NT2/D1 (cell line): ENCODE results near the gene CEP104.

Experiments used
- SUZ12 ChIP-seq: IDR thresholded peaks from 2 replicates; pipeline ENCODE4 v1.6.1; 2011; ENCODE audit not compliant: insufficient read length, insufficient read depth; ENCODE audit errors: extremely low read depth
- YY1 ChIP-seq: IDR thresholded peaks from 2 replicates; pipeline ENCODE4 v1.6.1; 2011; ENCODE audit not compliant: insufficient read length, insufficient read depth
- ZNF274 ChIP-seq: IDR thresholded peaks from 2 replicates; pipeline ENCODE4 v1.6.1; 2011; ENCODE audit warnings: mild to moderate bottlenecking, low read depth, low read length

DNA sequence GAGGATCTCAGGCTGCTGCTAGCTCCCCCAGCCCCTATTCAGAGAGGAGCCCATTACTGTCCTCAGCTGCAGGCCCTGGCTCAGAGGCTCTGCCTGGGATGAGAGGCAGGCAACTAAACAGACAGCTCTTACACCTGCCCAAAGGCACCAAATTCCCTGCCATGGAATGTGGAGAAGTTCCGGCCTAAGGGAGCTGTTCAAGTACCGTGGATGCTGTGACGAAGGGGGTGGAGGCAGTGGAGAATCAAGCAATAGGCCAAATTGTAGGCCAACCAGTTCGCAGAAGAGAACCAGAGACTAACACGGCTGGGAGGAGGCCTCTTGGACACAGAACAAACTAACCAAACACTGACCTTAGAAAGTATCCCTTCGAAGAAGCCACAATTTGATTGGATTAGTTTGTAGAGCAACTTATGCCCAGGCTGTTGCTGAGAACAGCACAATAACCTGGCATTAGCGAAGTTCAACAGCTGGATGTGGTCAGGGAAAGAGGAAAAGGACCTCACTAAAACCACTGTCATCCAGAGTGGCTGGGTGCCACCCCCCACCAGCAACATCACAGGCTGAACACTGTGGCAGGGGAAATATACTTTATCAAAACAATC lies 39.5 kb upstream of the CEP104 start:
- TF ChIP-seq ZNF274 (no peak), SUZ12 (no peak), YY1 (no peak)
